ENCODE data around the gene ATP8B4. TPM values are rescaled to one million over a fixed set of nuclear protein-coding genes. Genes with fewer than 3 reads are reported as not detected.

Gene ATP8B4
- total and polyA plus RNA-seq, 2 of the 8 experiments (the other 6 are each of a cell fraction or from before 2014, with no cell fraction given) = 0.17 to 0.24 TPM

DNA sequence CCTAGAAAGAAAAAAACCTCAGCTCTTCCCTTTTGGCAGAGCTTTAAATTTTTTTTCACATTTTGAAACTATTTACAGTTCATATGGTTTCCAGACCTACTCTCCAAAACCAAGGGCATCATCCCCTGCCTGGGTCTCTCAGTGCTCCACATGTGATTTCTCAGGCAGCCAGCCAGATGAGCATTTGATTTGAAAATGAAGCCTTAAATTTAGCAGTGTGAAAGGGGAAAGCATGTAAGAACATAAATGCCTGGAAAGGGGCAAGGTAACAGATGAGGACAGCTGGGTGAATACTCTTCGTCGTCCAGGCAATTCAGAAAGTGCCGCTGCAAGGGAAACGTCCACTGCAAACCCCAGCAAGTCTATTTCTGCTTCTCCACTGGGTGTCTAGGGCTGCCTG lies 94.8 kb downstream of the ATP8B4 start:
- Histone ChIP-seq H3K23me2 (ENCODE audit: low read depth, low read length) (no peaks in the 10 kb centered on the region), H2AK5ac (ENCODE audit: low read depth, low read length) (no peak overlapping the region), H3K36me3 (ENCODE audit: control insufficient read depth in 2 of 4, insufficient read depth in 4 of 4, low read length in 3 of 4) (no peaks in the 10 kb centered on the region), H2BK12ac (ENCODE audit: low read depth, low read length) (no peak overlapping the region), H3K4me3 (ENCODE audit: extremely low read depth in 1 of 4, insufficient read depth in 2 of 4, low read depth in 3 of 4, low read length in 4 of 4) (no peak overlapping the region), H3K4me1 (replicated peaks in 1 of 4; ENCODE audit: control insufficient read depth in 3 of 4, insufficient read depth in 4 of 4, low read length in 3 of 4) (no peaks in the 10 kb centered on the region), H3K18ac (ENCODE audit: extremely low read depth, low read length) (no peak overlapping the region), H3K56ac (replicated peaks; ENCODE audit: insufficient read length, low read depth, low read length) (no peak overlapping the region), H3K27ac (ENCODE audit: low read depth, low read length) (no peak overlapping the region), H4K8ac (ENCODE audit: extremely low read depth, insufficient read depth, low read length) (no peak overlapping the region), H3K4me2 (ENCODE audit: insufficient read depth in 1 of 2, low read depth in 2 of 2, low read length in 2 of 2) (no peak overlapping the region), H2BK20ac (ENCODE audit: low read length) (no peak overlapping the region), H3K14ac (ENCODE audit: insufficient read length) (no peak overlapping the region), H4K91ac (replicated peaks; ENCODE audit: insufficient read length, low read length) (no peak overlapping the region), H3K9me3 (ENCODE audit: insufficient read depth in 2 of 2, low read depth in 1 of 2, low read length in 1 of 2) (no peaks in the 10 kb centered on the region), H3K79me2 (ENCODE audit: control insufficient read depth in 1 of 2, insufficient read depth in 2 of 2, low read length in 2 of 2) (no peaks in the 10 kb centered on the region), H4K20me1 (replicated peaks in 1 of 2; ENCODE audit: control insufficient read depth in 1 of 2, insufficient read depth in 2 of 2, low read length in 2 of 2) (no peaks in the 10 kb centered on the region), H2BK15ac (ENCODE audit: low read length) (no peak overlapping the region), H2AFZ (ENCODE audit: low read length) (no peak overlapping the region), H2BK120ac (replicated peaks; ENCODE audit: low read depth, low read length) (no peak overlapping the region), H3K79me1 (ENCODE audit: low read depth, low read length) (no peaks in the 10 kb centered on the region), H2BK5ac (ENCODE audit: low read depth, low read length) (no peak overlapping the region), H4K5ac (ENCODE audit: insufficient read length, low read depth, low read length) (no peak overlapping the region), H3K9ac (replicated peaks in 1 of 4; ENCODE audit: extremely low read depth in 1 of 4, low read depth in 3 of 4, low read length in 3 of 4) (no peak overlapping the region), H3K23ac (ENCODE audit: insufficient read length) (no peak overlapping the region), H3K27me3 (replicated peaks in 1 of 4; ENCODE audit: control insufficient read depth in 3 of 4, extremely low read depth in 1 of 4, insufficient read depth in 3 of 4, low read length in 3 of 4) (no peaks in the 10 kb centered on the region), H3K4ac (replicated peaks; ENCODE audit: insufficient read length, low read depth, low read length) (no peak overlapping the region)
- whole genome bisulfite sequencing, 2 experiments (ENCODE audit: extremely low coverage in 1 of 2, insufficient coverage in 1 of 2, insufficient read length in 1 of 2, insufficient replicate concordance in 2 of 2, low coverage in 1 of 2, low lambda C conversion rate in 2 of 2, missing lambda C conversion rate in 1 of 2) = 72% methylated on average over 4 of the region's 4 CpGs; no CpG with 5 or more reads in 1 of the 2 experiments
- POLR2A ChIA-PET (ENCODE audit: partially characterized antibody) = no interaction called here
- FAIRE-seq = no peak
- CTCF ChIA-PET (ENCODE audit: partially characterized antibody) = interaction anchor here (1.6 kb wide), 1 partner anchor 20 kb away, joined by 8 read pairs; no protein-coding TSS in a partner anchor
- DNase-seq (ENCODE audit: low read depth in 1 of 2, low spot score in 2 of 2) = no peak
- TF ChIP-seq RAD21 (IDR thresholded peaks at IDR 0.05 in 1 of 2, conservative IDR thresholded peaks at IDR 0.05 in 1 of 2; ENCODE audit: low read depth in 2 of 2, low read length in 2 of 2) (no peak), SP1 (IDR thresholded peaks at IDR 0.05; ENCODE audit: low read depth, low read length) (no peak), HDAC2 (IDR thresholded peaks at IDR 0.05; ENCODE audit: borderline replicate concordance in 1 of 2, low read depth in 2 of 2, low read length in 2 of 2) (no peak), CEBPB (IDR thresholded peaks at IDR 0.05; ENCODE audit: low read depth, low read length) (no peak), RFX5 (IDR thresholded peaks at IDR 0.05; ENCODE audit: borderline replicate concordance, low read depth, low read length) (no peak), FOSL1 (IDR thresholded peaks at IDR 0.05; ENCODE audit: insufficient read depth, low read depth, low read length) (no peak), SIX5 (IDR thresholded peaks at IDR 0.05; ENCODE audit: low read depth, low read length) (no peak), TBP (IDR thresholded peaks at IDR 0.05; ENCODE audit: low read depth, low read length) (no peak), KDM1A (IDR thresholded peaks at IDR 0.05; ENCODE audit: borderline replicate concordance, low read length) (no peak), JUN (IDR thresholded peaks at IDR 0.05; ENCODE audit: low read depth, low read length) (no peak)
- TF ChIP-seq, protein P1, sequence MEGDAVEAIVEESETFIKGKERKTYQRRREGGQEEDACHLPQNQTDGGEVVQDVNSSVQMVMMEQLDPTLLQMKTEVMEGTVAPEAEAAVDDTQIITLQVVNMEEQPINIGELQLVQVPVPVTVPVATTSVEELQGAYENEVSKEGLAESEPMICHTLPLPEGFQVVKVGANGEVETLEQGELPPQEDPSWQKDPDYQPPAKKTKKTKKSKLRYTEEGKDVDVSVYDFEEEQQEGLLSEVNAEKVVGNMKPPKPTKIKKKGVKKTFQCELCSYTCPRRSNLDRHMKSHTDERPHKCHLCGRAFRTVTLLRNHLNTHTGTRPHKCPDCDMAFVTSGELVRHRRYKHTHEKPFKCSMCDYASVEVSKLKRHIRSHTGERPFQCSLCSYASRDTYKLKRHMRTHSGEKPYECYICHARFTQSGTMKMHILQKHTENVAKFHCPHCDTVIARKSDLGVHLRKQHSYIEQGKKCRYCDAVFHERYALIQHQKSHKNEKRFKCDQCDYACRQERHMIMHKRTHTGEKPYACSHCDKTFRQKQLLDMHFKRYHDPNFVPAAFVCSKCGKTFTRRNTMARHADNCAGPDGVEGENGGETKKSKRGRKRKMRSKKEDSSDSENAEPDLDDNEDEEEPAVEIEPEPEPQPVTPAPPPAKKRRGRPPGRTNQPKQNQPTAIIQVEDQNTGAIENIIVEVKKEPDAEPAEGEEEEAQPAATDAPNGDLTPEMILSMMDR (IDR thresholded peaks at IDR 0.05; ENCODE audit: control extremely low read depth in 1 of 3, insufficient read depth in 1 of 3, low read depth in 1 of 3, low read length in 3 of 3) = no peak
- TF ChIP-seq, protein P2, sequence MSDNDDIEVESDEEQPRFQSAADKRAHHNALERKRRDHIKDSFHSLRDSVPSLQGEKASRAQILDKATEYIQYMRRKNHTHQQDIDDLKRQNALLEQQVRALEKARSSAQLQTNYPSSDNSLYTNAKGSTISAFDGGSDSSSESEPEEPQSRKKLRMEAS (IDR thresholded peaks at IDR 0.05) = no peak
